Right renal pelvis (tissue), 4 donors: ENCODE data around the gene LDHA. TPM values are rescaled to one million over a fixed set of nuclear protein-coding genes. Genes with fewer than 3 reads are reported as not detected.
"Not testable (repeated sequence)": the region's sequence is repeated elsewhere in the genome, so short reads cannot be mapped to it uniquely, and the experiment has no call there.

ENCODE experiments used
- DNase-seq, 4 donors: peaks; one replicate each; pipeline ENCODE4 v3.0.0-alpha.2; 2013; ENCODE audit warnings: low read depth in 4 of 4, low spot score in 3 of 4, missing footprints in 1 of 4
- polyA plus RNA-seq, 4 donors: library from polyadenylated mRNA; unstranded; fragments of 120-200 nt; gene quantifications; one replicate each; pipeline ENCODE4 v1.2.1, GENCODE V29; 2013; ENCODE audit not compliant: insufficient read length in 4 of 4

LDHA gene
- polyA plus RNA-seq, 4 donors: 258 to 328 (median 284) TPM

- DNase-seq: no peak
These were observed 635 bp upstream of the LDHA start for GRCh38 chr11:18393581-18394274.

GRCh38 chr11:18394928-18395734 is 768 bp downstream of the LDHA start:
- DNase-seq: peak in 1 of 4 donors; percentile 13

GRCh38 chr11:18395735-18396504 is 1.6 kb downstream of the LDHA start:
- peak; percentile 96 to 99 (median 97) for DNase-seq

GRCh38 chr11:18397921-18398320 is 3.6 kb downstream of the LDHA start:
- no peak for DNase-seq

GRCh38 chr11:18401077-18401476 is 6.7 kb downstream of the LDHA start:
- DNase-seq: not testable (repeated sequence)

GRCh38 chr11:18404062-18404461 is 9.7 kb downstream of the LDHA start:
- no peak for DNase-seq

- DNase-seq: not testable (repeated sequence)
These were observed 13.0 kb downstream of the LDHA start for GRCh38 chr11:18407400-18407799.

GRCh38 chr11:18408558-18409291 is 14.4 kb downstream of the LDHA start:
- no peak for DNase-seq

GRCh38 chr11:18416459-18416858 is 22.1 kb downstream of the LDHA start:
- DNase-seq: no peak

GRCh38 chr11:18419040-18419439 is 24.7 kb downstream of the LDHA start:
- DNase-seq: no peak

- DNase-seq: no peak
These were observed 25.7 kb downstream of the LDHA start for GRCh38 chr11:18420067-18420466.

GRCh38 chr11:18427240-18427639 is 32.9 kb downstream of the LDHA start:
- DNase-seq: no peak

- DNase-seq: no peak
These were observed 35.0 kb downstream of the LDHA start for GRCh38 chr11:18429332-18429731.

- DNase-seq: no peak
These were observed 44.3 kb downstream of the LDHA start for GRCh38 chr11:18438691-18439090.

- DNase-seq: no peak
These were observed 54.9 kb downstream of the LDHA start for GRCh38 chr11:18449251-18449650.

- DNase-seq: no peak
These were observed 58.6 kb downstream of the LDHA start for GRCh38 chr11:18452927-18453326.

- DNase-seq: no peak
These were observed 61.5 kb downstream of the LDHA start, which contains the start of gene LDHAL6A for GRCh38 chr11:18455686-18456372. Gene LDHAL6A (plus strand): TSS chr11:18455856. CDS start chr11:18456681, 825 bp downstream.

GRCh38 chr11:18457450-18457849 is 63.1 kb downstream of the LDHA start:
- no peak for DNase-seq
